Measurements from ENCODE around the gene TNIP2. TPM values are rescaled to one million over a fixed set of nuclear protein-coding genes. Genes with fewer than 3 reads are reported as not detected.

The TNIP2 gene
- total and polyA plus RNA-seq, 2 of the 13 experiments (the other 11 are each of a cell fraction or from before 2014, with no cell fraction given): 25.6 to 38.0 TPM

GRCh38 chr4:2695346-2696060 is 60.6 kb downstream of the TNIP2 start (continued):
- no peak for TF ChIP-seq ZNF329 (CRISPR knock-in tag; IDR thresholded peaks at IDR 0.05; ENCODE audit: low read depth)

GRCh38 chr4:2694691-2695090 is 61.4 kb downstream of the TNIP2 start:
- Histone ChIP-seq H2AFZ (ENCODE audit: low read length) (no peak overlapping the region), H3K36me3 (replicated peaks in 1 of 2; ENCODE audit: control insufficient read depth in 1 of 2, insufficient read depth in 2 of 2, low read length in 2 of 2) (peaks cover 42 to 90% of the 10 kb centered on the region in 2 experiments), H3K4me2 (ENCODE audit: low read depth, low read length) (no peak overlapping the region), H3K9ac (ENCODE audit: insufficient read depth, low read depth, low read length) (no peak overlapping the region), H3K4me3 (replicated peaks in 1 of 3; ENCODE audit: insufficient read depth in 1 of 3, low read depth in 2 of 3, low read length in 3 of 3) (no peak overlapping the region), H3K27me3 (ENCODE audit: control insufficient read depth in 1 of 2, insufficient read depth in 2 of 2, low read length in 2 of 2) (no peaks in the 10 kb centered on the region), H3K4me1 (ENCODE audit: insufficient read depth, low read length) (peaks cover 17% of the 10 kb centered on the region), H3K79me2 (ENCODE audit: insufficient read depth, low read length) (no peaks in the 10 kb centered on the region), H3K9me3 (ENCODE audit: low read length) (no peaks in the 10 kb centered on the region), H4K20me1 (ENCODE audit: insufficient read depth, low read length) (0 out of 2 replicates have a peak, but pooled peaks cover 2% of the 10 kb centered on the region), H3K27ac (ENCODE audit: extremely low read length, insufficient read depth, low read length) (no peak overlapping the region)
- in situ Hi-C loops (cut with HindIII; ENCODE audit: extremely low pct_ligation_motif_present, low pct_unique_long_range_greater_than_20kb) (no loop called here), intact Hi-C loops (cut with micrococcal nuclease; ENCODE audit: unreplicated experiment) (no loop called here)
- no peak for DNase-seq (ENCODE audit: low spot score)
- POLR2A ChIA-PET: no interaction called here
- ATAC-seq: no peak
- peak; percentile 19 for TF ChIP-seq AGO2 (optimal IDR thresholded peaks at IDR 0.05; ENCODE audit: low read depth, low read length)
- TF ChIP-seq SNRNP70 (IDR thresholded peaks at IDR 0.05; ENCODE audit: low read depth, low read length): no peak
- BruUV-seq (replicated peaks): no TSS peak
- WGBS (ENCODE audit: low lambda C conversion rate): over 99% methylated on average over 8 of the region's 16 CpGs
- FAIRE-seq: no peak
- CTCF ChIA-PET (ENCODE audit: low intra/inter-chr PET ratio, low total read pairs): no interaction called here

- Histone ChIP-seq H4K20me1 (ENCODE audit: insufficient read depth, low read length) (0 out of 2 replicates have a peak, but pooled peaks cover 2% of the 10 kb centered on the region), H3K27me3 (ENCODE audit: control insufficient read depth in 1 of 2, insufficient read depth in 2 of 2, low read length in 2 of 2) (no peaks in the 10 kb centered on the region), H2AFZ (ENCODE audit: low read length) (no peak overlapping the region), H3K4me2 (ENCODE audit: low read depth, low read length) (no peak overlapping the region), H3K4me1 (ENCODE audit: insufficient read depth, low read length) (peaks cover 3% of the 10 kb centered on the region), H3K27ac (ENCODE audit: extremely low read length, insufficient read depth, low read length) (no peak overlapping the region), H3K36me3 (replicated peaks in 1 of 2; ENCODE audit: control insufficient read depth in 1 of 2, insufficient read depth in 2 of 2, low read length in 2 of 2) (peaks cover 37 to 84% of the 10 kb centered on the region in 2 experiments), H3K9ac (ENCODE audit: insufficient read depth, low read depth, low read length) (no peak overlapping the region), H3K4me3 (replicated peaks in 1 of 3; ENCODE audit: insufficient read depth in 1 of 3, low read depth in 2 of 3, low read length in 3 of 3) (no peak overlapping the region), H3K79me2 (ENCODE audit: insufficient read depth, low read length) (no peaks in the 10 kb centered on the region), H3K9me3 (ENCODE audit: low read length) (no peaks in the 10 kb centered on the region)
- ChIA-PET CTCF (ENCODE audit: low intra/inter-chr PET ratio, low total read pairs) (no interaction called here), POLR2A (no interaction called here)
- in situ Hi-C loops (cut with HindIII; ENCODE audit: extremely low pct_ligation_motif_present, low pct_unique_long_range_greater_than_20kb) (no loop called here), intact Hi-C loops (cut with micrococcal nuclease; ENCODE audit: unreplicated experiment) (no loop called here)
- no peak for ATAC-seq
- FAIRE-seq: no peak
- no peak for DNase-seq (ENCODE audit: low spot score)
- 95% methylated on average over 7 of the region's 7 CpGs for WGBS (ENCODE audit: low lambda C conversion rate)
- TSS peak; percentile 25 for BruUV-seq (replicated peaks)
- TF ChIP-seq ZUFSP (CRISPR knock-in tag; IDR thresholded peaks at IDR 0.05; ENCODE audit: borderline replicate concordance) (no peak), REPIN1 (CRISPR knock-in tag; IDR thresholded peaks at IDR 0.05; ENCODE audit: borderline replicate concordance, low read depth) (no peak), ZNF710 (CRISPR knock-in tag; IDR thresholded peaks at IDR 0.05; ENCODE audit: borderline replicate concordance) (no peak)
Observed at GRCh38 chr4:2691952-2692435, 64.1 kb downstream of the TNIP2 start.
